ENCODE data around the gene CLCA1. TPM values are rescaled to one million over a fixed set of nuclear protein-coding genes. Genes with fewer than 3 reads are reported as not detected.

Gene CLCA1
- total and polyA plus RNA-seq, 7 donors: 0.83 to 262 (median 192) TPM; not detected in 3

DNA sequence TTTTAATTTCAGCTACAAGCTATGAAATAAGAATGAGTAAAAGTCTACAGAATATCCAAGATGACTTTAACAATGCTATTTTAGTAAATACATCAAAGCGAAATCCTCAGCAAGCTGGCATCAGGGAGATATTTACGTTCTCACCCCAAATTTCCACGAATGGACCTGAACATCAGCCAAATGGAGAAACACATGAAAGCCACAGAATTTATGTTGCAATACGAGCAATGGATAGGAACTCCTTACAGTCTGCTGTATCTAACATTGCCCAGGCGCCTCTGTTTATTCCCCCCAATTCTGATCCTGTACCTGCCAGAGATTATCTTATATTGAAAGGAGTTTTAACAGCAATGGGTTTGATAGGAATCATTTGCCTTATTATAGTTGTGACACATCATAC lies 13.7 kb upstream of the CLCA1 start:
- H3K4me3 ChIP-seq: no peak overlapping the region
- TF ChIP-seq CTCF (IDR thresholded peaks at IDR 0.05): no peak
- no peak for TF ChIP-seq POLR2A (IDR thresholded peaks at IDR 0.05)
- TF ChIP-seq EP300 (IDR thresholded peaks at IDR 0.05): no peak
- TF ChIP-seq POLR2AphosphoS5 (IDR thresholded peaks at IDR 0.05): no peak
- intact Hi-C loops (cut with DNase I): no loop called here
- no peaks in the 10 kb centered on the region for H3K27me3 ChIP-seq
- DNase-seq: no peak
- no peak overlapping the region for H3K27ac ChIP-seq
- H3K36me3 ChIP-seq: no peaks in the 10 kb centered on the region
- no peaks in the 10 kb centered on the region for H3K9me3 ChIP-seq
- 87 to 90% methylated on average over 5 of the region's 5 CpGs for WGBS, 2 donors
- no peaks in the 10 kb centered on the region for H3K4me1 ChIP-seq

DNA sequence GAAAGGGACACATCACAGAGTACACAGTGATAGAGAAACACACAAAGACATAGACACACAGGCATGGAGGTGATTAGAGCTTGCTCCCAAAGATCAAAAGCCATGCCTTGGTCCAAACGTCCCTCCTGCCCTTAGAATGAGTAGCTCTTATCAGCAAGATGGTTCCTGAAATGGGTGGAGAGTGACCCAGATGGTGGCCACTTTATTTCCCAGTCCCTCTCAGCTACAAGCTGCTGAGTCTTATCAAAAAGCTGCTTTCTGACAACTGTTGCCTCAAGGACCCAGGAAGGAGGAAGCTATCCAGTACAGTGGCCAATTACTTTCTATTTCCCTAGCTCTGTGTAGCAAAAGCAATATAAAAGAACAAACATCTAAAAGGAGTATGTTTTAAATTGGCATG lies 7.7 kb upstream of the CLCA1 start:
- DNase-seq: no peak
- TF ChIP-seq EP300 (IDR thresholded peaks at IDR 0.05): no peak
- TF ChIP-seq POLR2AphosphoS5 (IDR thresholded peaks at IDR 0.05): no peak
- no peak for TF ChIP-seq CTCF (IDR thresholded peaks at IDR 0.05)
- no peak for TF ChIP-seq POLR2A (IDR thresholded peaks at IDR 0.05)
- H3K27ac ChIP-seq: no peak overlapping the region
- no peaks in the 10 kb centered on the region for H3K9me3 ChIP-seq
- intact Hi-C loops (cut with DNase I): no loop called here
- no peaks in the 10 kb centered on the region for H3K36me3 ChIP-seq
- H3K27me3 ChIP-seq: no peaks in the 10 kb centered on the region
- H3K4me1 ChIP-seq: no peaks in the 10 kb centered on the region
- 2 to 31% methylated on average over 1 of the region's 1 CpG for WGBS, 2 donors
- no peak overlapping the region for H3K4me3 ChIP-seq

DNA sequence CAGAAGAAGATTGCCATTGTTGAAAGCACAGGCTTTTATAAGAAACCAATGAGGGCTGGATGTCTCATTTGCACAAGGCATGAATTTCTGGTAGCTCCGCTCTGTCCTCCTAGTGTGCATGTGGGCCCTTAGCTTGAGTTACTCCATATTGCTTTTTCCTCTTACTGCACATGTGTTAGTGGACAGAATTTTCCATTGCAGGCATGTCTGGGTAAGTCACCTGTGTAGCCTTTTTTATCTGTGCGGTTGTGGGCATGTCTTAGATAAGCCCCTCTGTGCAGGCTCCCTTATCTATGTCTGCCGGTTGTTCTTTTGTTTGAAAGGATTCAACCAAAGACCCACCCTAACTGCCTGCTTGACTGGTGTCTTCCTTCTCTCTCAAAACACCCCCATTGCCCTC lies 7.2 kb upstream of the CLCA1 start:
- intact Hi-C loops (cut with DNase I): no loop called here
- Histone ChIP-seq H3K9me3 (no peaks in the 10 kb centered on the region), H3K36me3 (no peaks in the 10 kb centered on the region), H3K27ac (no peak overlapping the region), H3K4me3 (no peak overlapping the region), H3K4me1 (no peaks in the 10 kb centered on the region), H3K27me3 (no peaks in the 10 kb centered on the region)
- DNase-seq: no peak
- WGBS, 2 donors: 65 to 80% methylated on average over 3 of the region's 3 CpGs
- no peak for TF ChIP-seq EP300 (IDR thresholded peaks at IDR 0.05)
- no peak for TF ChIP-seq CTCF (IDR thresholded peaks at IDR 0.05)
- TF ChIP-seq POLR2A (IDR thresholded peaks at IDR 0.05): no peak
- no peak for TF ChIP-seq POLR2AphosphoS5 (IDR thresholded peaks at IDR 0.05)

- no peak for DNase-seq
- Histone ChIP-seq H3K27me3 (no peaks in the 10 kb centered on the region), H3K27ac (no peak overlapping the region), H3K9me3 (no peaks in the 10 kb centered on the region), H3K36me3 (no peaks in the 10 kb centered on the region), H3K4me3 (no peak overlapping the region), H3K4me1 (no peaks in the 10 kb centered on the region)
- 84 to 86% methylated on average over 1 of the region's 1 CpG for WGBS, 2 donors
- TF ChIP-seq CTCF (IDR thresholded peaks at IDR 0.05): no peak
- TF ChIP-seq POLR2AphosphoS5 (IDR thresholded peaks at IDR 0.05): no peak
- TF ChIP-seq POLR2A (IDR thresholded peaks at IDR 0.05): no peak
- no peak for TF ChIP-seq EP300 (IDR thresholded peaks at IDR 0.05)
- intact Hi-C loops (cut with DNase I): no loop called here
These were observed 3.9 kb upstream of the CLCA1 start for GRCh38 chr1:86464819-86465218.

- Histone ChIP-seq H3K36me3 (no peaks in the 10 kb centered on the region), H3K27me3 (no peaks in the 10 kb centered on the region), H3K9me3 (no peaks in the 10 kb centered on the region), H3K4me3 (no peak overlapping the region), H3K4me1 (no peaks in the 10 kb centered on the region), H3K27ac (no peak overlapping the region)
- TF ChIP-seq EP300 (IDR thresholded peaks at IDR 0.05): no peak
- TF ChIP-seq POLR2A (IDR thresholded peaks at IDR 0.05): no peak
- no peak for TF ChIP-seq CTCF (IDR thresholded peaks at IDR 0.05)
- TF ChIP-seq POLR2AphosphoS5 (IDR thresholded peaks at IDR 0.05): no peak
- no peak for DNase-seq
- WGBS, 2 donors: 77 to 85% methylated on average over 2 of the region's 2 CpGs
- intact Hi-C loops (cut with DNase I): no loop called here
These were observed 2.5 kb upstream of the CLCA1 start for GRCh38 chr1:86466109-86466844.

Data from sigmoid colon (tissue), 7 donors.